ENCODE measurements around the gene STRAP.
A peak's percentile ranks its signal among the peaks of the same experiment; 100 is the strongest.
"Not testable (repeated sequence)": the region's sequence is repeated elsewhere in the genome, so short reads cannot be mapped to it uniquely, and the experiment has no call there.

Gene STRAP

DNA sequence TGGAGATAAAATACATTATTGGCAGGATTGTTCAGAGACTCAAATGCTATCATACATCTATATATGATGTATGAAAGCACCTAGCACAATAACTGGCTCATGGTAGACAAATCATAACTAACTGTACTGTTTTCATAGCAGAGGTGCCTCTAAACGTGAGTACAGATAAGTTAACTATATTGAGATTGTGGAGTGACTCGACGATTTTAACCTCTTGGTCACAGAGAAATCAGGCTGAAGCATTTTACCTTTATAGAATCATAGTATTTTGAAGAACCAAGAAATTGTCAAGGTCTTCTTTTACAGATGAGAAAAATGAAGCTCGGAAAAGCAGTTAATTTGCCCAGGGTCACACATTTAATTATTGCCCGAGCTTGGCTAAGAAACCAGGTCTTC lies 28.3 kb downstream of the STRAP start:
- H2AFZ ChIP-seq (ENCODE audit: low read depth, low read length) = peak overlapping the region; percentile 87
- H3K4me2 ChIP-seq (ENCODE audit: low read length) = peak overlapping the region; percentile 82
- peaks cover 6% of the 10 kb centered on the region for H3K36me3 ChIP-seq (replicated peaks; ENCODE audit: low read depth, low read length)
- no peak overlapping the region for H3K27ac ChIP-seq (ENCODE audit: low read length)
- H3K27me3 ChIP-seq (ENCODE audit: low read depth, low read length) = no peaks in the 10 kb centered on the region
- TF ChIP-seq, protein P1, sequence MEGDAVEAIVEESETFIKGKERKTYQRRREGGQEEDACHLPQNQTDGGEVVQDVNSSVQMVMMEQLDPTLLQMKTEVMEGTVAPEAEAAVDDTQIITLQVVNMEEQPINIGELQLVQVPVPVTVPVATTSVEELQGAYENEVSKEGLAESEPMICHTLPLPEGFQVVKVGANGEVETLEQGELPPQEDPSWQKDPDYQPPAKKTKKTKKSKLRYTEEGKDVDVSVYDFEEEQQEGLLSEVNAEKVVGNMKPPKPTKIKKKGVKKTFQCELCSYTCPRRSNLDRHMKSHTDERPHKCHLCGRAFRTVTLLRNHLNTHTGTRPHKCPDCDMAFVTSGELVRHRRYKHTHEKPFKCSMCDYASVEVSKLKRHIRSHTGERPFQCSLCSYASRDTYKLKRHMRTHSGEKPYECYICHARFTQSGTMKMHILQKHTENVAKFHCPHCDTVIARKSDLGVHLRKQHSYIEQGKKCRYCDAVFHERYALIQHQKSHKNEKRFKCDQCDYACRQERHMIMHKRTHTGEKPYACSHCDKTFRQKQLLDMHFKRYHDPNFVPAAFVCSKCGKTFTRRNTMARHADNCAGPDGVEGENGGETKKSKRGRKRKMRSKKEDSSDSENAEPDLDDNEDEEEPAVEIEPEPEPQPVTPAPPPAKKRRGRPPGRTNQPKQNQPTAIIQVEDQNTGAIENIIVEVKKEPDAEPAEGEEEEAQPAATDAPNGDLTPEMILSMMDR (IDR thresholded peaks at IDR 0.05; ENCODE audit: low read depth, low read length) = no peak
- no peak for TF ChIP-seq EZH2phosphoT487 (IDR thresholded peaks at IDR 0.05; ENCODE audit: low read depth)
- no peaks in the 10 kb centered on the region for H3K9me3 ChIP-seq (ENCODE audit: insufficient read depth, low read length)
- H3K9ac ChIP-seq (ENCODE audit: low read length) = 0 out of 2 replicates have a peak overlapping the region, but pooled peaks have one; percentile 90
- H3K4me1 ChIP-seq (ENCODE audit: low read length) = peaks cover 9% of the 10 kb centered on the region
- no peaks in the 10 kb centered on the region for H4K20me1 ChIP-seq (ENCODE audit: insufficient read depth, low read length)
- peak overlapping the region; percentile 82 for H3K4me3 ChIP-seq (ENCODE audit: low read length)
- no peaks in the 10 kb centered on the region for H3K79me2 ChIP-seq (ENCODE audit: low read length)

DNA sequence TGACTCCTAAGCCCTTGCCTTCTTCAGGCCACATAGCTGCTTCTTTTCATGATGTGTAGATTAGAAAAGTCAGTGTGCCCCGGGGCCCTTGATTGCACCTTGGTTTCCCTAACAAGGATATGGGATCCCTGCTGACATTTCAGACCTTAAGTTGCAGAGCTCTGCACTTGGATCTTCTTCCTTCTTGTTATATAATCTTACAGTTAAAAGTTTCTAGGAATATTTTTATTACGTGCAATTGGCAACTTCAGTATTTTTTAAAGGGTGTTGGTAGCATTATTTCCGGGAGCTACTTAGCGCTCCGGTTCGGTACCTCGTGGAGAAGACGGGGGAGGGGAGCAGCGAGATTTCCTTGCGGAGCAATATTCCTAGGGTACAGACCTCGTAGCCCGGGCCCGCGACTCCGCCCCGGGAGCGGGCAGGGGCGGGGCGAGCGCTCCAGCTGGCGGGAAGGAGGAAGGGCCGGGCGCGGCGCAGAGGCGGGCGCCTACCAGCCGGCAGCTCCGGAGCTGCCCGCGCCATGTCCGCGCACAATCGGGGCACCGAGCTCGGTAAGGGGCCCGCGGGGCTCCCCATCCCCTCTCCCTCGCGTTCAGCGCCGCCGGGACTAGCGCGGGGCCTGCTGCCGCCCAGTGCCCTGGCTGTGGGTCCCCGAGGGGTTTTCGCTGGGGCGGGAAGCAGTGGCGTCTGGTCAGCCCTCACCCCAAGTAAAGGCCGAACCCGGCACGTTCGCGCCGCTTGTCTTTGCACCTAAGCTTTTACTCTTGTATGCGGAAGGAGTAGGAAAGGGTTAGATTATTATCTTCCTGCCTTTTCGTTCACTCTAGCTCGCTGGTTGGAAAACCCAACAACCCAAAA lies 28.9 kb downstream of the STRAP start, which contains the start of gene DERA:
DERA (plus strand) TSS at position 469 of the 858 bp plus-strand sequence; CDS start at position 521, 52 bp downstream.
- H3K27me3 ChIP-seq (ENCODE audit: low read depth, low read length) = no peaks in the 10 kb centered on the region
- peak within 1 kb of the TSS; percentile 34 for H3K27ac ChIP-seq (ENCODE audit: low read length)
- no peaks in the 10 kb centered on the region for H3K9me3 ChIP-seq (ENCODE audit: insufficient read depth, low read length)
- H3K36me3 ChIP-seq (replicated peaks; ENCODE audit: low read depth, low read length) = peaks cover 2% of the 10 kb centered on the region
- no peak for TF ChIP-seq EZH2phosphoT487 (IDR thresholded peaks at IDR 0.05; ENCODE audit: low read depth)
- TF ChIP-seq, protein P1 (IDR thresholded peaks at IDR 0.05; ENCODE audit: low read depth, low read length) = no peak
- peak within 1 kb of the TSS; percentile 90 for H3K9ac ChIP-seq (ENCODE audit: low read length)
- no peaks in the 10 kb centered on the region for H4K20me1 ChIP-seq (ENCODE audit: insufficient read depth, low read length)
- H3K4me2 ChIP-seq (ENCODE audit: low read length) = peak within 1 kb of the TSS; percentile 82
- H3K4me1 ChIP-seq (ENCODE audit: low read length) = peaks cover 9% of the 10 kb centered on the region
- peak within 1 kb of the TSS; percentile 89 for H2AFZ ChIP-seq (ENCODE audit: low read depth, low read length)
- H3K4me3 ChIP-seq (ENCODE audit: low read length) = peak within 1 kb of the TSS; percentile 82
- H3K79me2 ChIP-seq (ENCODE audit: low read length) = no peaks in the 10 kb centered on the region

DNA sequence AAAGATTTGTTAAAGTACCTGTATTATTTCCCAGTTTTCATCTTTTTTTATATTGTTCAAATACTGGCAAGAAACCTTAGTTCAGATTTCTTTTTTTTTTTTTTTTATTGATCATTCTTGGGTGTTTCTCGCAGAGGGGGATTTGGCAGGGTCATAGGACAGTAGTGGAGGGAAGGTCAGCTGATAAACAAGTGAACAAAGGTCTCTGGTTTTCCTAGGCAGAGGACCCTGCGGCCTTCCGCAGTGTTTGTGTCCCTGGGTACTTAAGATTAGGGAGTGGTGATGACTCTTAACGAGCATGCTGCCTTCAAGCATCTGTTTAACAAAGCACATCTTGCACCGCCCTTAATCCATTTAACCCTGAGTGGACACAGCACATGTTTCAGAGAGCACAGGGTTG lies 29.7 kb downstream of the STRAP start:
- not testable (repeated sequence) for H3K9me3 ChIP-seq (ENCODE audit: insufficient read depth, low read length); H3K27me3 ChIP-seq (ENCODE audit: low read depth, low read length); H4K20me1 ChIP-seq (ENCODE audit: insufficient read depth, low read length); H3K27ac ChIP-seq (ENCODE audit: low read length); H3K4me1 ChIP-seq (ENCODE audit: low read length); H3K79me2 ChIP-seq (ENCODE audit: low read length); H3K36me3 ChIP-seq (replicated peaks; ENCODE audit: low read depth, low read length)
- peak overlapping the region; percentile 82 for H3K4me3 ChIP-seq (ENCODE audit: low read length)
- peak overlapping the region; percentile 82 for H3K4me2 ChIP-seq (ENCODE audit: low read length)
- peak overlapping the region; percentile 90 for H3K9ac ChIP-seq (ENCODE audit: low read length)
- peak overlapping the region; percentile 89 for H2AFZ ChIP-seq (ENCODE audit: low read depth, low read length)

DNA sequence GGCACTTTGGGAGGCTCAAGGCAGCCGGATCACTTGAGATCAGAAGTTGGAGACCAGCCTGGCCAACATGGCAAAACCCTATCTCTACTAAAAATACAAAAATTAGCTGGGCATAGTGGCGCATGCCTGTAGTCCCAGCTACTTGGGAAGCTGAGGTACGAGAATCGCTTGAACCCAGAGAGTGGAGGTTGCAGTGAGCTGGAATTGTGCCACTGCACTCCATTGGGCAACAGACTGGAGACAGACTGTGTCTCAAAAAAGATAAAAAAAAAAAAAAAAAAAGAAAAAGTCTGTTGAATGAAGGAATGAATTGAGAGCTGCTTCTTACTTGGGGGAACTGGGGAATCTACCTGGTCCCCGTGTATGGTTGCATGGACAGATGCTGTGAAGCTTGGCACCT lies 31.9 kb downstream of the STRAP start:
- H4K20me1 ChIP-seq (ENCODE audit: insufficient read depth, low read length); H3K36me3 ChIP-seq (replicated peaks; ENCODE audit: low read depth, low read length); H2AFZ ChIP-seq (ENCODE audit: low read depth, low read length); H3K4me3 ChIP-seq (ENCODE audit: low read length); H3K27ac ChIP-seq (ENCODE audit: low read length); H3K4me2 ChIP-seq (ENCODE audit: low read length); H3K4me1 ChIP-seq (ENCODE audit: low read length); H3K79me2 ChIP-seq (ENCODE audit: low read length); H3K9ac ChIP-seq (ENCODE audit: low read length); H3K9me3 ChIP-seq (ENCODE audit: insufficient read depth, low read length); H3K27me3 ChIP-seq (ENCODE audit: low read depth, low read length): not testable (repeated sequence)

DNA sequence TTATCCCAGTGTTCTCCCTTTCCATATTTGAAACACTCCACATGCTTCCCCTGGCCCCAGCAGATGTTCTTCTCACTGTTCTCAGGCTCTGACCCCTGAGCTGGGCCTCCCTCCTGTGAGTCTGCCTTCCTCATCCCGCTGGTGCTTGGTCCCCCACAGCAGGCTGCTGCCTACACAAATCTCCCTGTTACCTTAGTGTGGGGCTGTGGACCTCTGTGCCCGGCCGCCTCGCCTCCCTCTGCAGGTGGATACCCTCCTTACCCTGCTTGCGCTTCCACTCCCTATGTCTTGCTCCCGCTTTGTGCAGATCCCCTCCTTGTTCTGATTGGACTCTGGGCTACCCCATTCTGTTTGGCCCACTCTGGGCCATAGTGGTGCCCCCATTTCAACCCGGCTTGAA lies 35.9 kb downstream of the STRAP start:
- Histone ChIP-seq H3K27me3 (ENCODE audit: low read depth, low read length) (no peaks in the 10 kb centered on the region), H3K4me1 (ENCODE audit: low read length) (no peaks in the 10 kb centered on the region)
- TF ChIP-seq EZH2phosphoT487 (IDR thresholded peaks at IDR 0.05; ENCODE audit: low read depth) = no peak
- TF ChIP-seq, protein P1 (IDR thresholded peaks at IDR 0.05; ENCODE audit: low read depth, low read length) = no peak

More for the DNA sequence above, 35.9 kb downstream of the STRAP start:
- Histone ChIP-seq H3K36me3 (replicated peaks; ENCODE audit: low read depth, low read length) (no peaks in the 10 kb centered on the region), H2AFZ (ENCODE audit: low read depth, low read length) (no peak overlapping the region), H3K9ac (ENCODE audit: low read length) (no peak overlapping the region), H3K4me3 (ENCODE audit: low read length) (no peak overlapping the region), H3K79me2 (ENCODE audit: low read length) (no peaks in the 10 kb centered on the region), H3K4me2 (ENCODE audit: low read length) (no peak overlapping the region), H4K20me1 (ENCODE audit: insufficient read depth, low read length) (no peaks in the 10 kb centered on the region), H3K27ac (ENCODE audit: low read length) (no peak overlapping the region), H3K9me3 (ENCODE audit: insufficient read depth, low read length) (no peaks in the 10 kb centered on the region)
